HEK293 (cell line): ENCODE measurements around the gene ODAD3.

Source experiments
- FEZF1 ChIP-seq: fragments of 450-650 bp; formaldehyde crosslinking; IDR thresholded peaks from 2 replicates; pipeline ENCODE4 v1.5.1; 2016; ENCODE audit warnings: missing biosample characterization, missing genetic modification characterization
- HOXA7 ChIP-seq: sonication (generic); formaldehyde crosslinking; IDR thresholded peaks from 2 replicates; pipeline ENCODE4 v1.8.1; 2022; ENCODE audit warnings: missing genetic modification reagents, borderline replicate concordance
- KLF8 ChIP-seq: fragments of 450-650 bp; formaldehyde crosslinking; IDR thresholded peaks from 2 replicates; pipeline ENCODE4 v1.5.1; 2016; ENCODE audit warnings: missing biosample characterization, missing genetic modification characterization
- PATZ1 ChIP-seq: fragments of 450-650 bp; formaldehyde crosslinking; IDR thresholded peaks from 2 replicates; pipeline ENCODE4 v1.5.1; 2016; ENCODE audit warnings: missing biosample characterization, missing genetic modification characterization
- SP7 ChIP-seq: fragments of 450-650 bp; formaldehyde crosslinking; IDR thresholded peaks from 2 replicates; pipeline ENCODE4 v1.5.1; 2016; ENCODE audit warnings: missing biosample characterization, missing genetic modification characterization
- TCF7L2 ChIP-seq: IDR thresholded peaks from 2 replicates; pipeline ENCODE4 v1.6.1; 2011; ENCODE audit warnings: low read depth, mild to moderate bottlenecking, inconsistent platforms, low read length, moderate library complexity, borderline replicate concordance
- ZBTB10 ChIP-seq: fragments of 450-650 bp; formaldehyde crosslinking; IDR thresholded peaks from 2 replicates; pipeline ENCODE4 v1.5.1; 2016; ENCODE audit warnings: missing biosample characterization, missing genetic modification characterization
- ZBTB11 ChIP-seq: fragments of 450-650 bp; formaldehyde crosslinking; conservative IDR thresholded peaks from 2 replicates; pipeline ENCODE4 v1.5.1; 2016; ENCODE audit warnings: low read depth, missing biosample characterization, missing genetic modification characterization
- ZBTB20 ChIP-seq: fragments of 450-650 bp; formaldehyde crosslinking; IDR thresholded peaks from 2 replicates; pipeline ENCODE4 v1.5.1; 2016; ENCODE audit warnings: missing biosample characterization, missing genetic modification characterization
- ZBTB21 ChIP-seq: fragments of 450-650 bp; formaldehyde crosslinking; IDR thresholded peaks from 2 replicates; pipeline ENCODE4 v1.5.1; 2017; ENCODE audit warnings: missing biosample characterization, missing genetic modification characterization
- ZBTB26 ChIP-seq: fragments of 450-650 bp; formaldehyde crosslinking; optimal IDR thresholded peaks from 2 replicates; pipeline ENCODE3; 2016; ENCODE audit warnings: missing biosample characterization, mild to moderate bottlenecking, missing genetic modification characterization
- ZFHX2 ChIP-seq: fragments of 450-650 bp; formaldehyde crosslinking; conservative IDR thresholded peaks from 2 replicates; pipeline ENCODE4 v1.5.1; 2016; ENCODE audit warnings: missing biosample characterization, missing genetic modification characterization
- ZNF175 ChIP-seq: fragments of 450-650 bp; formaldehyde crosslinking; IDR thresholded peaks from 2 replicates; pipeline ENCODE4 v1.5.1; 2016; ENCODE audit warnings: missing biosample characterization, missing genetic modification characterization
- ZNF2 ChIP-seq: fragments of 450-650 bp; formaldehyde crosslinking; IDR thresholded peaks from 2 replicates; pipeline ENCODE4 v1.5.1; 2016; ENCODE audit warnings: missing biosample characterization, missing genetic modification characterization
- ZNF24 ChIP-seq: fragments of 450-650 bp; formaldehyde crosslinking; IDR thresholded peaks from 2 replicates; pipeline ENCODE4 v1.5.1; 2016; ENCODE audit warnings: missing biosample characterization, missing genetic modification characterization
- ZNF292 ChIP-seq: fragments of 450-650 bp; formaldehyde crosslinking; IDR thresholded peaks from 2 replicates; pipeline ENCODE4 v1.5.1; 2016; ENCODE audit warnings: low read depth, missing biosample characterization, missing genetic modification characterization, borderline replicate concordance
- ZNF366 ChIP-seq: fragments of 450-650 bp; formaldehyde crosslinking; conservative IDR thresholded peaks from 2 replicates; pipeline ENCODE4 v1.5.1; 2016; ENCODE audit warnings: missing biosample characterization, missing genetic modification characterization
- ZNF529 ChIP-seq: fragments of 450-650 bp; formaldehyde crosslinking; IDR thresholded peaks from 2 replicates; pipeline ENCODE4 v1.5.1; 2017; ENCODE audit warnings: missing genetic modification characterization, missing biosample characterization; ENCODE audit not compliant: insufficient replicate concordance
- ZNF600 ChIP-seq: fragments of 450-650 bp; formaldehyde crosslinking; IDR thresholded peaks from 2 replicates; pipeline ENCODE4 v1.5.1; 2016; ENCODE audit warnings: missing biosample characterization, missing genetic modification characterization
- ZNF654 ChIP-seq: fragments of 450-650 bp; formaldehyde crosslinking; IDR thresholded peaks from 2 replicates; pipeline ENCODE4 v1.5.1; 2016; ENCODE audit warnings: low read depth, missing biosample characterization, missing genetic modification characterization
- ZNF830 ChIP-seq: fragments of 450-650 bp; IDR thresholded peaks from 2 replicates; pipeline ENCODE4 v1.5.0; 2018; ENCODE audit warnings: missing biosample characterization, missing genetic modification characterization, low read depth, mild to moderate bottlenecking, moderate library complexity
- ZSCAN18 ChIP-seq: fragments of 450-650 bp; formaldehyde crosslinking; IDR thresholded peaks from 2 replicates; pipeline ENCODE4 v1.5.1; 2016; ENCODE audit warnings: missing biosample characterization, missing genetic modification characterization
- ZSCAN5A ChIP-seq: fragments of 450-650 bp; formaldehyde crosslinking; IDR thresholded peaks from 2 replicates; pipeline ENCODE4 v1.5.1; 2016; ENCODE audit warnings: missing biosample characterization, missing genetic modification characterization

Gene ODAD3

GRCh38 chr19:11446652-11447301, 11.9 kb upstream of the ODAD3 start (continued):
- TF ChIP-seq ZNF2 (tag by site-specific recombination) (peak; percentile 81), TCF7L2 (no peak), ZBTB20 (0 out of 2 replicates have a peak, but pooled peaks have one; percentile 17), ZBTB26 (tag by site-specific recombination) (no peak), ZBTB10 (tag by site-specific recombination) (no peak), ZNF175 (tag by site-specific recombination) (no peak), ZNF600 (0 out of 2 replicates have a peak, but pooled peaks have one; percentile 18), ZNF24 (no peak), SP7 (tag by site-specific recombination) (peak; percentile 39; the same call in 1 of the 2 replicates), ZBTB21 (tag by site-specific recombination) (no peak), ZNF654 (tag by site-specific recombination) (peak; percentile 89), ZNF529 (tag by site-specific recombination) (no peak), FEZF1 (tag by site-specific recombination) (no peak), HOXA7 (no peak), ZFHX2 (tag by site-specific recombination) (peak; percentile 40), ZSCAN5A (tag by site-specific recombination) (no peak), ZNF292 (no peak), PATZ1 (tag by site-specific recombination) (peak; percentile 71; the same call in 1 of the 2 replicates), KLF8 (tag by site-specific recombination) (peak; percentile 9; the same call in 1 of the 2 replicates), ZSCAN18 (no peak), ZBTB11 (tag by site-specific recombination) (no peak), ZNF830 (tag by site-specific recombination) (no peak), ZNF366 (tag by site-specific recombination) (peak; percentile 55; the same call in 1 of the 2 replicates)
